H1 (cell line): ENCODE results near the gene FRMD4B. TPM values are rescaled to one million over a fixed set of nuclear protein-coding genes. Genes with fewer than 3 reads are reported as not detected.

Experiments
- CTCF ChIA-PET: fragments of 300-600 bp; sonication (Branson Sonifier 250); formaldehyde crosslinking; loops from one replicate; lab custom pipeline; 2021; ENCODE audit not compliant: partially characterized antibody; lab: Charles Lee
- POLR2A ChIA-PET: fragments of 300-600 bp; sonication (Branson Sonifier 250); formaldehyde crosslinking; loops from one replicate; lab custom pipeline; 2021; ENCODE audit warnings: inconsistent platforms; ENCODE audit not compliant: partially characterized antibody; lab: Charles Lee
- DNase-seq, 2 experiments: peaks; one replicate each; pipeline versions ENCODE4 v3.0.0 to v3.0.0-alpha.2; 2010 to 2022; ENCODE audit warnings: low spot score in 2 of 2, low read depth in 1 of 2, mixed read lengths in 1 of 2
- FAIRE-seq: peaks from 2 replicates; lab custom pipeline; 2011; peaks lifted over from hg19 to GRCh38; lab: Jason Lieb, UNC
- H2AFZ ChIP-seq: 2 replicates; pipeline ENCODE4 v1.8.1; 2012; ENCODE audit warnings: low read length, inconsistent platforms
- H2AK5ac ChIP-seq: 2 replicates; pipeline ENCODE4 v1.6.1; 2013; ENCODE audit warnings: low read depth, low read length
- H2BK120ac ChIP-seq: replicated peaks from 2 replicates; pipeline ENCODE3; 2013; ENCODE audit warnings: low read depth, low read length, inconsistent platforms
- H2BK12ac ChIP-seq: 2 replicates; pipeline ENCODE4 v1.6.1; 2013; ENCODE audit warnings: low read depth, low read length
- H2BK15ac ChIP-seq: 2 replicates; pipeline ENCODE4 v1.6.1; 2013; ENCODE audit warnings: low read length
- H2BK20ac ChIP-seq: 2 replicates; pipeline ENCODE4 v1.6.1; 2013; ENCODE audit warnings: low read length
- H2BK5ac ChIP-seq: 2 replicates; pipeline ENCODE4 v1.6.1; 2013; ENCODE audit warnings: low read depth, low read length
- H3K14ac ChIP-seq: 2 replicates; pipeline ENCODE4 v1.6.1; 2013; ENCODE audit warnings: inconsistent platforms; ENCODE audit not compliant: insufficient read length
- H3K18ac ChIP-seq: 2 replicates; pipeline ENCODE4 v1.6.1; 2013; ENCODE audit warnings: low read length; ENCODE audit errors: extremely low read depth
- H3K23ac ChIP-seq: 2 replicates; pipeline ENCODE4 v1.6.1; 2013; ENCODE audit warnings: inconsistent platforms; ENCODE audit not compliant: insufficient read length
- H3K23me2 ChIP-seq: 2 replicates; pipeline ENCODE4 v1.6.1; 2013; ENCODE audit warnings: low read depth, low read length
- H3K27ac ChIP-seq: 2 replicates; pipeline ENCODE4 v1.6.1; 2011; ENCODE audit warnings: low read depth, low read length, inconsistent platforms
- H3K27me3 ChIP-seq, 4 experiments: replicated peaks in 1 of 4; 1 replicate in 1 of 4; 2 replicates in 3 of 4; pipeline versions ENCODE4 v1.6.1 to v1.8.1; 2011 to 2013; ENCODE audit warnings: low read length in 3 of 4, mild to moderate bottlenecking in 3 of 4, inconsistent platforms in 2 of 4, mixed read lengths in 2 of 4, moderate library complexity in 1 of 4; ENCODE audit not compliant: control insufficient read depth in 3 of 4, insufficient read depth in 3 of 4; ENCODE audit errors: extremely low read depth in 1 of 4
- H3K36me3 ChIP-seq, 4 experiments: 2 replicates each; pipeline versions ENCODE4 v1.6.1 to v1.8.1; 2011 to 2013; ENCODE audit warnings: mild to moderate bottlenecking in 4 of 4, low read length in 3 of 4, moderate library complexity in 2 of 4, control low read depth in 1 of 4, inconsistent platforms in 1 of 4; ENCODE audit not compliant: insufficient read depth in 4 of 4, control insufficient read depth in 2 of 4
- H3K4ac ChIP-seq: replicated peaks from 2 replicates; pipeline ENCODE3; 2013; ENCODE audit warnings: low read length, low read depth, mixed read lengths, inconsistent platforms; ENCODE audit not compliant: insufficient read length
- H3K4me1 ChIP-seq, 4 experiments: replicated peaks in 1 of 4; 1 replicate in 1 of 4; 2 replicates in 3 of 4; pipeline versions ENCODE4 v1.6.1 to v1.8.1; 2011 to 2013; ENCODE audit warnings: low read length in 3 of 4, inconsistent platforms in 2 of 4, mixed read lengths in 1 of 4; ENCODE audit not compliant: insufficient read depth in 4 of 4, control insufficient read depth in 3 of 4
- H3K4me2 ChIP-seq, 2 experiments: 2 replicates each; pipeline versions ENCODE4 v1.6.1 to v1.8.1; 2011 to 2013; ENCODE audit warnings: low read depth in 2 of 2, low read length in 2 of 2, control low read depth in 1 of 2, inconsistent platforms in 1 of 2, mild to moderate bottlenecking in 1 of 2; ENCODE audit not compliant: insufficient read depth in 1 of 2
- H3K4me3 ChIP-seq, 4 experiments: fragments of 200-600, 300-600 bp in 1 of 4; sonication (generic), shearing (Covaris generic), sonication (Bioruptor Twin) in 1 of 4; 2 replicates each; pipeline versions ENCODE4 v1.5.1 to v1.8.1; 2011 to 2016; ENCODE audit warnings: low read length in 4 of 4, low read depth in 3 of 4, control low read depth in 2 of 4, inconsistent platforms in 2 of 4, mild to moderate bottlenecking in 2 of 4, mixed read lengths in 1 of 4, moderate library complexity in 1 of 4; ENCODE audit not compliant: insufficient read depth in 2 of 4; ENCODE audit errors: extremely low read depth in 1 of 4
- H3K56ac ChIP-seq: replicated peaks from 2 replicates; pipeline ENCODE3; 2013; ENCODE audit warnings: low read depth, mild to moderate bottlenecking, mixed read lengths, low read length, inconsistent platforms; ENCODE audit not compliant: insufficient read length
- H3K79me1 ChIP-seq: 2 replicates; pipeline ENCODE4 v1.6.1; 2013; ENCODE audit warnings: low read depth, low read length, control low read depth
- H3K79me2 ChIP-seq, 2 experiments: 2 replicates each; pipeline versions ENCODE4 v1.6.1 to v1.8.1; 2012 to 2013; ENCODE audit warnings: low read length in 2 of 2, mild to moderate bottlenecking in 2 of 2, inconsistent platforms in 1 of 2; ENCODE audit not compliant: insufficient read depth in 2 of 2, control insufficient read depth in 1 of 2
- H3K9ac ChIP-seq, 4 experiments: replicated peaks in 1 of 4; 1 replicate in 1 of 4; 2 replicates in 3 of 4; pipeline versions ENCODE4 v1.6.1 to v1.8.1; 2011 to 2013; ENCODE audit warnings: low read depth in 3 of 4, low read length in 3 of 4, control low read depth in 2 of 4, mild to moderate bottlenecking in 2 of 4, moderate library complexity in 2 of 4, inconsistent platforms in 1 of 4; ENCODE audit errors: extremely low read depth in 1 of 4
- H3K9me3 ChIP-seq, 2 experiments: 2 replicates each; pipeline versions ENCODE4 v1.6.1 to v1.8.1; 2012 to 2013; ENCODE audit warnings: mild to moderate bottlenecking in 2 of 2, moderate library complexity in 2 of 2, control low read depth in 1 of 2, inconsistent platforms in 1 of 2, low read depth in 1 of 2, low read length in 1 of 2, mixed read lengths in 1 of 2; ENCODE audit not compliant: insufficient read depth in 2 of 2
- H4K20me1 ChIP-seq, 2 experiments: replicated peaks in 1 of 2; 2 replicates each; pipeline versions ENCODE3 to v1.8.1; 2011 to 2013; ENCODE audit warnings: inconsistent platforms in 2 of 2, low read length in 2 of 2, mild to moderate bottlenecking in 1 of 2; ENCODE audit not compliant: insufficient read depth in 2 of 2, control insufficient read depth in 1 of 2
- H4K5ac ChIP-seq: 2 replicates; pipeline ENCODE4 v1.6.1; 2013; ENCODE audit warnings: low read length, low read depth, mixed read lengths, inconsistent platforms; ENCODE audit not compliant: insufficient read length
- H4K8ac ChIP-seq: 2 replicates; pipeline ENCODE4 v1.8.0; 2013; ENCODE audit warnings: mild to moderate bottlenecking, moderate library complexity, low read length, inconsistent platforms; ENCODE audit not compliant: insufficient read depth; ENCODE audit errors: extremely low read depth
- H4K91ac ChIP-seq: replicated peaks from 2 replicates; pipeline ENCODE3; 2013; ENCODE audit warnings: low read length, mixed read lengths, inconsistent platforms; ENCODE audit not compliant: insufficient read length
- CHD2 ChIP-seq: IDR thresholded peaks from 2 replicates; pipeline ENCODE4 v1.6.1; 2012; ENCODE audit warnings: low read length, improper control_type of control experiment
- WGBS, 2 experiments: shearing (Covaris generic) in 1 of 2; methylation state at CpG; one replicate each; pipeline versions ENCODE4 v1.1.6 to v1.1.7; 2013 to 2015; ENCODE audit warnings: low lambda C conversion rate in 2 of 2, mixed read lengths in 2 of 2, inconsistent platforms in 1 of 2, low coverage in 1 of 2, missing lambda C conversion rate in 1 of 2; ENCODE audit not compliant: insufficient replicate concordance in 2 of 2, insufficient coverage in 1 of 2, insufficient read length in 1 of 2; ENCODE audit errors: extremely low coverage in 1 of 2, missing lambda C conversion rate in 1 of 2; 5-methylcytosine and 5-hydroxymethylcytosine counted together
- polyA plus RNA-seq, 7 experiments: library from polyadenylated mRNA; depleted of rRNA in 3 of 7; stranded (reverse) in 5 of 7; unstranded in 2 of 7; fragments of >200 nt in 5 of 7; fragments of 200-250 nt in 2 of 7; gene quantifications; 1 replicate in 5 of 7; 2 replicates in 1 of 7; 4 replicates in 1 of 7; pipeline versions ENCODE4 v1.2.1 to v1.2.3, GENCODE V29; 2011 to 2013; ENCODE audit warnings: missing spikeins in 2 of 7, mixed read lengths in 2 of 7
- total RNA-seq: library from RNA; stranded (reverse); fragmentation: NEBNext Ultra II Directional; extraction: Animal tissue kit (Norgen Biotek cat#: 25700); gene quantifications from 2 replicates; pipeline ENCODE4 v1.2.1, GENCODE V29; 2021
- TF ChIP-seq, protein P1 (sequence below): IDR thresholded peaks from 2 replicates; pipeline ENCODE4 v1.6.1; 2011; ENCODE audit warnings: low read length, improper control_type of control experiment
- TF ChIP-seq, protein P2 (sequence below): IDR thresholded peaks from 2 replicates; pipeline ENCODE4 v1.6.1; 2012; ENCODE audit warnings: inconsistent platforms

FRMD4B gene
- total and polyA plus RNA-seq, 2 of the 8 experiments (the other 6 are each of a cell fraction or from before 2014, with no cell fraction given) = 2.7 to 7.2 TPM

DNA sequence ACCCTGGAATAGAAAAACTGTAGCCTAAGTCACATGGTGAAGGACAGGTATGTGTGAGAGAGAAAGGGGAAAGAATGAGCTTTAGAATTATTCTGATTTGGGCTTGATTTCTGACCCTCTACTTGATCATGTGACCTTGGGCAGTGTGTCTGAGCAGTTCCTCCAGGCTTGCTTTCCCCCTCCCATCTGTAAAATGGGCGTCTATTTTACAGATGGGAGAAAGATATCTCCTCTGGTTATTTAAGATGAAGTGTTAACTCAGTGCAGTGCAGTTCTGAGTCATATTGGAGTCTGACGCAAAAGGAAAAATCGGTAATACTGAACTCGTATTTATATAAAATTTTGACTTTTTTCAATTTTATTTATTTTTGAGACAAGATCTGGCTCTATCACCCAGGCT, 225.4 kb downstream of the FRMD4B start:
- H3K9ac ChIP-seq = no peak overlapping the region
- no peak overlapping the region for H3K18ac ChIP-seq
- CTCF ChIA-PET = interaction anchor here (0.6 to 13.8 kb wide), 35 partner anchors 9 to 514 kb away, joined by 3 to 471 read pairs (median 9); no protein-coding TSS in a partner anchor
- no peak overlapping the region for H3K4me2 ChIP-seq
- H3K36me3 ChIP-seq = no peaks in the 10 kb centered on the region
- H2BK120ac ChIP-seq = no peak overlapping the region
- H2BK15ac ChIP-seq = no peak overlapping the region
- H3K56ac ChIP-seq = no peak overlapping the region
- no peak for FAIRE-seq
- no peak overlapping the region for H2AK5ac ChIP-seq
- 82% methylated on average over 4 of the region's 4 CpGs; no CpG with 5 or more reads in 1 of the 2 experiments for WGBS, 2 experiments
- H3K14ac ChIP-seq = no peak overlapping the region
- H3K79me1 ChIP-seq = no peaks in the 10 kb centered on the region
- no peak overlapping the region for H3K23ac ChIP-seq
- H3K23me2 ChIP-seq = no peaks in the 10 kb centered on the region
- H3K4me3 ChIP-seq = no peak overlapping the region
- H4K5ac ChIP-seq = no peak overlapping the region
- no peak overlapping the region for H2BK20ac ChIP-seq
- no peaks in the 10 kb centered on the region; a peak in 1 of 7 replicates for H3K4me1 ChIP-seq
- H4K91ac ChIP-seq = no peak overlapping the region
- POLR2A ChIA-PET = no interaction called here
- H3K4ac ChIP-seq = no peak overlapping the region
- no peaks in the 10 kb centered on the region for H3K79me2 ChIP-seq
- no peak overlapping the region for H2BK12ac ChIP-seq
- H4K8ac ChIP-seq = no peak overlapping the region
- no peak overlapping the region for H3K27ac ChIP-seq
- H3K27me3 ChIP-seq = no peaks in the 10 kb centered on the region
- H2AFZ ChIP-seq = no peak overlapping the region
- no peaks in the 10 kb centered on the region for H4K20me1 ChIP-seq
- no peak for DNase-seq
- H3K9me3 ChIP-seq = no peaks in the 10 kb centered on the region
- no peak overlapping the region for H2BK5ac ChIP-seq
- TF ChIP-seq, protein P1, sequence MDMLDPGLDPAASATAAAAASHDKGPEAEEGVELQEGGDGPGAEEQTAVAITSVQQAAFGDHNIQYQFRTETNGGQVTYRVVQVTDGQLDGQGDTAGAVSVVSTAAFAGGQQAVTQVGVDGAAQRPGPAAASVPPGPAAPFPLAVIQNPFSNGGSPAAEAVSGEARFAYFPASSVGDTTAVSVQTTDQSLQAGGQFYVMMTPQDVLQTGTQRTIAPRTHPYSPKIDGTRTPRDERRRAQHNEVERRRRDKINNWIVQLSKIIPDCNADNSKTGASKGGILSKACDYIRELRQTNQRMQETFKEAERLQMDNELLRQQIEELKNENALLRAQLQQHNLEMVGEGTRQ = no peak
- no peak for TF ChIP-seq CHD2
- TF ChIP-seq, protein P2, sequence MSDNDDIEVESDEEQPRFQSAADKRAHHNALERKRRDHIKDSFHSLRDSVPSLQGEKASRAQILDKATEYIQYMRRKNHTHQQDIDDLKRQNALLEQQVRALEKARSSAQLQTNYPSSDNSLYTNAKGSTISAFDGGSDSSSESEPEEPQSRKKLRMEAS = no peak
